Activated B cell treated with CpG ODN at 0.5 μM for 24 hours (primary cell): ENCODE results near the gene GIGYF1. TPM values are rescaled to one million over a fixed set of nuclear protein-coding genes. Genes with fewer than 3 reads are reported as not detected.
"Not testable (repeated sequence)": the region's sequence is repeated elsewhere in the genome, so short reads cannot be mapped to it uniquely, and the experiment has no call there.

Source experiments
- ATAC-seq: fragments of 200-7000 bp; cut with Tn5 transposase; one replicate; pipeline ENCODE4 v1.10.0; 2021; ENCODE audit warnings: low read depth, mild to moderate bottlenecking, moderate library complexity
- CTCF ChIA-PET: fragments of 350-600 bp; sonication (Branson Sonifier 250); formaldehyde crosslinking; loops from one replicate; lab custom pipeline; 2021; ENCODE audit warnings: antibody characterized with exemption; lab: Charles Lee
- POLR2A ChIA-PET: fragments of 350-600 bp; sonication (Branson Sonifier 250); formaldehyde crosslinking; loops from one replicate; lab custom pipeline; 2021; ENCODE audit warnings: antibody characterized with exemption; lab: Charles Lee
- DNase-seq: peaks from one replicate; pipeline ENCODE4 v3.0.0; 2022
- H3K27ac Mint-ChIP-seq: one replicate; pipeline ENCODE4 v1.8.0; 2020; ENCODE audit warnings: mixed read lengths
- H3K27me3 Mint-ChIP-seq: one replicate; pipeline ENCODE4 v1.8.0; 2021; ENCODE audit warnings: mixed read lengths
- H3K36me3 Mint-ChIP-seq: one replicate; pipeline ENCODE4 v1.8.0; 2021; ENCODE audit warnings: low read depth, mixed read lengths
- H3K4me1 Mint-ChIP-seq: one replicate; pipeline ENCODE4 v1.8.0; 2021; ENCODE audit warnings: mixed read lengths
- H3K4me3 Mint-ChIP-seq: one replicate; pipeline ENCODE4 v1.8.0; 2020; ENCODE audit warnings: mild to moderate bottlenecking, mixed read lengths
- H3K9me3 Mint-ChIP-seq: one replicate; pipeline ENCODE4 v1.8.0; 2020; ENCODE audit warnings: mixed read lengths
- CTCF ChIP-seq: fragments of 200-600 bp; IDR thresholded peaks from one replicate; pipeline ENCODE4 v1.8.0; 2022; ENCODE audit warnings: antibody characterized with exemption, mild to moderate bottlenecking
- intact Hi-C: fragments of 100-400 bp; cut with micrococcal nuclease; formaldehyde crosslinking; loops from one replicate; pipeline ENCODE4 v1.15.1; 2024
- total RNA-seq: library from RNA; stranded (reverse); gene quantifications from 2 replicates; pipeline ENCODE4 v1.2.3, GENCODE V29; 2022

Gene GIGYF1
- total RNA-seq, 1 donor from 2014 or later = 76.6 TPM

GRCh38 chr7:100665168-100665726, 28.8 kb downstream of the GIGYF1 start:
- Mint-ChIP-seq H3K27me3 (peaks cover 8% of the 10 kb centered on the region), H3K9me3 (no peaks in the 10 kb centered on the region), H3K4me1 (peaks cover 2% of the 10 kb centered on the region), H3K27ac (no peak overlapping the region), H3K4me3 (no peak overlapping the region), H3K36me3 (no peaks in the 10 kb centered on the region)
- ATAC-seq = no peak
- ChIA-PET CTCF (no interaction called here), POLR2A (no interaction called here)
- intact Hi-C loops = no loop called here
- no peak for DNase-seq
- TF ChIP-seq CTCF = no peak

GRCh38 chr7:100662194-100662776, 31.8 kb downstream of the GIGYF1 start:
- H3K27ac Mint-ChIP-seq, CTCF ChIA-PET, H3K4me1 Mint-ChIP-seq, H3K36me3 Mint-ChIP-seq, H3K4me3 Mint-ChIP-seq, DNase-seq, H3K9me3 Mint-ChIP-seq, ATAC-seq, intact Hi-C loops: not testable (repeated sequence)
- H3K27me3 Mint-ChIP-seq = peaks cover 23% of the 10 kb centered on the region
- POLR2A ChIA-PET = interaction anchor here (0.7 kb wide), 1 partner anchor 178 kb away, joined by 3 read pairs; the partner anchor contains the start of gene NYAP1

- no peak within 1 kb of the TSS for H3K4me3 Mint-ChIP-seq
- no peaks in the 10 kb centered on the region for H3K4me1 Mint-ChIP-seq
- ATAC-seq = peak; percentile 42
- TF ChIP-seq CTCF = no peak
- POLR2A ChIA-PET = no interaction called here
- H3K9me3 Mint-ChIP-seq = no peaks in the 10 kb centered on the region
- DNase-seq = no peak
- H3K36me3 Mint-ChIP-seq = no peaks in the 10 kb centered on the region
- intact Hi-C loops = loop anchor here (1.0 kb wide), 1 partner anchor 49 kb away; no protein-coding TSS in a partner anchor
- CTCF ChIA-PET = no interaction called here
- H3K27ac Mint-ChIP-seq = no peak within 1 kb of the TSS
- peaks cover 36% of the 10 kb centered on the region for H3K27me3 Mint-ChIP-seq
Measured at GRCh38 chr7:100655908-100656674, 38.0 kb downstream of the GIGYF1 start, which contains the start of gene ACTL6B. ACTL6B (minus strand) TSS chr7:100656448; CDS start chr7:100656354, 94 bp downstream.

GRCh38 chr7:100654908-100655831, 38.9 kb downstream of the GIGYF1 start:
- POLR2A ChIA-PET = no interaction called here
- TF ChIP-seq CTCF = no peak
- no peak overlapping the region for H3K4me3 Mint-ChIP-seq

GRCh38 chr7:100649826-100650565, 44.1 kb downstream of the GIGYF1 start:
- no peak overlapping the region for H3K27ac Mint-ChIP-seq
- intact Hi-C loops = no loop called here
- TF ChIP-seq CTCF = no peak
- POLR2A ChIA-PET = no interaction called here
- H3K4me3 Mint-ChIP-seq = no peak overlapping the region
- no peaks in the 10 kb centered on the region for H3K36me3 Mint-ChIP-seq
- no peaks in the 10 kb centered on the region for H3K4me1 Mint-ChIP-seq
- no peaks in the 10 kb centered on the region for H3K9me3 Mint-ChIP-seq
- ATAC-seq (no peak), DNase-seq (no peak)
- peaks cover 37% of the 10 kb centered on the region for H3K27me3 Mint-ChIP-seq
- CTCF ChIA-PET = no interaction called here

More at GRCh38 chr7:100654908-100655831, 38.9 kb downstream of the GIGYF1 start:
- Mint-ChIP-seq H3K4me1 (no peaks in the 10 kb centered on the region), H3K36me3 (no peaks in the 10 kb centered on the region), H3K27me3 (peaks cover 36% of the 10 kb centered on the region), H3K9me3 (no peaks in the 10 kb centered on the region), H3K27ac (no peak overlapping the region)
- ATAC-seq = no peak
- intact Hi-C loops = no loop called here
- no peak for DNase-seq
- CTCF ChIA-PET = no interaction called here
